ENCODE results near the gene ODAPH.

DNA sequence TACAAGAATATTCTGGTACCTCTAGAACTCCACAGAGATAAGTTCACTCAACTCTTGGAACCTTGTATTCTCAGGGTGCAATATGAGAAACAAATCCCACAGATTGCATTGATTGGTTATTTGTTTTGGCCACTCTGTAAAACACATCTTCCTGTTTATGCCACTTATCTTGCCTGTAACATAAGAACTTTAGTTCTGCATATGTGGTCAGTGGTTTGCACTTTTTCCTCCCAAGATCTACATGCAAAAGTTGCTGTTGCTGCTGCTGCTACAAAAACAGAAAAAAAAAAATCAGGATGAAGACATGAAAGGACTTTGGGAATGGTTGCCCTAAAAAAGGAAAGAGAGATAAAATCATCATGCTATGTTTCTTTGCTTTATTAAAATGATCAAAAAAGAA lies 9.6 kb downstream of the ODAPH start:
- TF ChIP-seq, protein P1, sequence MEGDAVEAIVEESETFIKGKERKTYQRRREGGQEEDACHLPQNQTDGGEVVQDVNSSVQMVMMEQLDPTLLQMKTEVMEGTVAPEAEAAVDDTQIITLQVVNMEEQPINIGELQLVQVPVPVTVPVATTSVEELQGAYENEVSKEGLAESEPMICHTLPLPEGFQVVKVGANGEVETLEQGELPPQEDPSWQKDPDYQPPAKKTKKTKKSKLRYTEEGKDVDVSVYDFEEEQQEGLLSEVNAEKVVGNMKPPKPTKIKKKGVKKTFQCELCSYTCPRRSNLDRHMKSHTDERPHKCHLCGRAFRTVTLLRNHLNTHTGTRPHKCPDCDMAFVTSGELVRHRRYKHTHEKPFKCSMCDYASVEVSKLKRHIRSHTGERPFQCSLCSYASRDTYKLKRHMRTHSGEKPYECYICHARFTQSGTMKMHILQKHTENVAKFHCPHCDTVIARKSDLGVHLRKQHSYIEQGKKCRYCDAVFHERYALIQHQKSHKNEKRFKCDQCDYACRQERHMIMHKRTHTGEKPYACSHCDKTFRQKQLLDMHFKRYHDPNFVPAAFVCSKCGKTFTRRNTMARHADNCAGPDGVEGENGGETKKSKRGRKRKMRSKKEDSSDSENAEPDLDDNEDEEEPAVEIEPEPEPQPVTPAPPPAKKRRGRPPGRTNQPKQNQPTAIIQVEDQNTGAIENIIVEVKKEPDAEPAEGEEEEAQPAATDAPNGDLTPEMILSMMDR (conservative IDR thresholded peaks at IDR 0.05 in 1 of 2, IDR thresholded peaks at IDR 0.05 in 1 of 2; ENCODE audit: low read depth in 1 of 2, low read length in 2 of 2) = no peak
- TF ChIP-seq EZH2 (IDR thresholded peaks at IDR 0.05; ENCODE audit: low read length, missing control alignments) = no peak
